NCI-H82 treated with DMSO at 0.1 percent for 48 hours (cell line): ENCODE measurements around the gene RPS10.
A peak's percentile ranks its signal among the peaks of the same experiment; 100 is the strongest.
"Not testable (repeated sequence)": the region's sequence is repeated elsewhere in the genome, so short reads cannot be mapped to it uniquely, and the experiment has no call there.

Experiments
- DNase-seq: peaks from one replicate; lab custom pipeline; 2025; ENCODE audit not compliant: unreplicated experiment; lab: John Stamatoyannopoulos, UW

Gene RPS10

GRCh38 chr6:34393191-34393965, 32.5 kb downstream of the RPS10 start:
- no peak for DNase-seq

DNA sequence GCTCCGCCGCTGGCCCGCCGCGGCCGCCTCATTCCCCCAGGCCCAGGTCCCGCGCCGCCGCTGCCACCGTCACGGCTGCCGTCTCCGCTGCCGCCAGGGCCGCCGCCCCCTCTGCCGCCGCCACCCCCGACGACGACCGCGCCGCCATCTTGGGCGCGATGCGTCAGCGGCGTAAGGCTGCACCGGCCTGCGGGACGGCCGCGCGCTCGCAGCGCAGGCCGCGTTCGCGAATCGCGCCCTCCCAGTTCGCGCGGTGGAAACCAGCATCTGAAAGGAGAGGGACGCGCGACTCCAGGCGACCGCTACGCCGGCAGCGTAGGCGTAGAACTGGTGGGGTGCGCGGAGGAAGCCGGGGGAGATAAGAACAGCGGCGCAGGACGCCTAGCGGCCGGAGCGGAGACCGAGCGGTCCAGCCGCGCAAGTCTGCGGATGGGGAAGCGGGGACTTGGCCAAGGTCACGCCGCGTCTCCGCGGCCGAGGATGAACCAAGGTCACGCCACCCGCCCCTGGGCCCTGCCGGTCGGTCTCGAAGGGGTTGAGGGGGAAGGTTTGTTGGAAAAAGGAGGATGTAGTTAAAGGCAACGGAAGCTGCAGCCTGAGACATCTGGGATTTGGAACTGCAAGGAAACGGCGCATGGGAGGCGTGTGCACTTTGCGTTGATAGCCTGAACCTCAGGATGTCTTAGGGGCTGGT, 33.2 kb downstream of the RPS10 start, which contains the start of gene NUDT3:
Gene NUDT3, minus strand, starts transcription at position 173 of the 694 bp plus-strand sequence. CDS start 307 bp downstream, outside the sequence.
- DNase-seq = peak; percentile 82

GRCh38 chr6:34391786-34392496, 33.9 kb downstream of the RPS10 start:
- peak; percentile 75 for DNase-seq

- no peak for DNase-seq
Measured at GRCh38 chr6:34391473-34391785, 34.4 kb downstream of the RPS10 start.

DNA sequence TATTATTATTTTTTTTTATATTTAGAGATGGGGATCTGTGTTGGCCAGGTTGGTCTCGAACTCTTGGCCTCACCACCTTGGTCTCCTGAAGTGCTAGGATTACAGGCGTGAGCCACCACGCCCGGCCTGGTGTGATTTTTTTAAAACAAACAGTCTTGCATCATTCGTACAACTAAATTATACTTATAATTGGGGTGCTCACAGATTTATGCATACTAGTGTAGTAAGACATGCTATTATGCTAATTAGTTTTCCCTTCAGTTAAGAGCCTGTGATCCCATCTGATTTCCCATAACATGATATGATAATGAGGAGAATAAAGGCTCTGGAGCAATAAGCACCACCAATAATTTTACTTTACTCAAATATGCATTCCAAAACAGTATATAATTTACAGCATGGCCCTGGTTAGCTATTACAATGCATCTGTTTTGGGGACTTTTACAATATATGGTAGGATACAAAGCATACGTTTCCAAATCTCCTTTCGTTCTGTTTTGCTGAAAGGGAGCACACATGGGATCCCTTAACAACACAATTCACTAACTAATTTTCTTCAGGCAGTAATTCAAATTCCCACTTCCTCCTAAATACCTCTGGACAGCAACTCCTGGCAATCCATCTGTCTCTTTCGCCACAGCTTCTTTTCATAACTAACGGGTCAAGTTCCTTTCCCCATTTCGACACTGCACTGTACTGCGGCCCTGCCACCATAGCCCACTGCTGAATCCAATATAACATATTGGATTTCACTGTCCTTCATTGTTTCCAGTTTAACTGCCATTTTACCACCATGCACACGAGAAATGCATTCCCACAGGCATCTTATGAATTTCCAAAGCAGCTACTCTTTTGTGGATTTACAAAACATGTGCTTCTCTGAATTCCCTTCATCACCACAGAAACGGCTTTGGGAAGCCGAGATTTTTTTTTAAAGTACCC, 35.1 kb downstream of the RPS10 start:
- DNase-seq = peak; percentile 76

- peak; percentile 22 for DNase-seq
Measured at GRCh38 chr6:34389034-34389433, 36.8 kb downstream of the RPS10 start.

- no peak for DNase-seq
Measured at GRCh38 chr6:34388421-34388820, 37.4 kb downstream of the RPS10 start.

DNA sequence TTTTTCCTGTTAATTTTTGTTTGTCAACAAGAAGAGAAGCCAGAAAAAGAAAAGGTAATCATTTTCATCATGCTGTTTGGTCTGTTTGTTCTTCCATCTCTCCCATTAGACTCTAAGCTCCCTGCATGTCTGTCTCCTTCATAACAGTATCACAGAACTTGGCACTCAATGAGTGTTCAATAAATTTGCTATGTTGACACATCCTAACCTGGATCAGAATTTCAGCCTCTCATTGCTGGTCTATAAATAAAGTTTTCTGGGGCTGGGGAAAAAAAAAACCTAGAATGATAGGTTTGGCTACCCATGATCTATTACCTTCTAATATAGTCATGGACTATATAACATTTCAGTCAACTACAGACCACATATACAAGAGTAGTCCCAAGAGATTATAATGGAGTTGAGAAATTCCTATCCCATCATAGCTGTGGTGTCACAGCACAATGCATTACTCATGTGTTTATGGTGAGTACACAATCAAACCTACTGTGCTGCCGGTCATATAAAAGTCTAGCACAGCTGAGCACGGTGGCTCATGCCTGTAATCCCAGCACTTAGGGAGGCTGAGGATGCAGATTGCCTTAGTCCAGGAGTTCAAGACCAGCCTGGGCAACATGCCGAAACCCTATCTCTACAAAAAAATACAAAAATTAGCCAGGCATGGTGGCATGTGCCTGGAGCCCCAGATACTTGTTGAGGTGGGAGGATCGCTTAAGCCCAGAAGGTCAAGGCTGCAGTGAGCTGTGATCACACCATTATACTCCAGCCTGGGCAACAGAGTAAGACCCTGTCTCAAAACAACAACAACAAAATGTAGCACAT, 39.3 kb downstream of the RPS10 start:
- no peak for DNase-seq

DNA sequence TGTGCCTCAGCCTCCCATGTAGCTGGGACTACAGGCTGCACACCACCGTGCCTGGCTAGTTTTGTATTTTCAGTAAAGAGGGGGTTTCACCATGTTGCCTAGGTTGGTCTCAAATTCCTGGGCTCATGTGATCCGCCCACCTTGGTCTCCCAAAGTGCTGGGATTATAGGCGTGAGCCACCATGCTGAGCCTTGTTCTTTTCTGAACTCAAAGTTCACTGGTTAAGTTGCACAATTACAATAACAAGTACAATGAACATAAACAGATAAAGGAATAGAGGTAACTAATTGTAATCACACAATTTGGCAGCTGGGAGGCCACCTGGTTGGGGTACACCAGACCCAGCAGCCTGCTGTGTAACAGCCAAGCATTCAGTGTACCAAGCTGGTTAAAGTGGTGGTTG, 40.1 kb downstream of the RPS10 start:
- no peak for DNase-seq

GRCh38 chr6:34384321-34385153, 41.3 kb downstream of the RPS10 start:
- no peak for DNase-seq

DNA sequence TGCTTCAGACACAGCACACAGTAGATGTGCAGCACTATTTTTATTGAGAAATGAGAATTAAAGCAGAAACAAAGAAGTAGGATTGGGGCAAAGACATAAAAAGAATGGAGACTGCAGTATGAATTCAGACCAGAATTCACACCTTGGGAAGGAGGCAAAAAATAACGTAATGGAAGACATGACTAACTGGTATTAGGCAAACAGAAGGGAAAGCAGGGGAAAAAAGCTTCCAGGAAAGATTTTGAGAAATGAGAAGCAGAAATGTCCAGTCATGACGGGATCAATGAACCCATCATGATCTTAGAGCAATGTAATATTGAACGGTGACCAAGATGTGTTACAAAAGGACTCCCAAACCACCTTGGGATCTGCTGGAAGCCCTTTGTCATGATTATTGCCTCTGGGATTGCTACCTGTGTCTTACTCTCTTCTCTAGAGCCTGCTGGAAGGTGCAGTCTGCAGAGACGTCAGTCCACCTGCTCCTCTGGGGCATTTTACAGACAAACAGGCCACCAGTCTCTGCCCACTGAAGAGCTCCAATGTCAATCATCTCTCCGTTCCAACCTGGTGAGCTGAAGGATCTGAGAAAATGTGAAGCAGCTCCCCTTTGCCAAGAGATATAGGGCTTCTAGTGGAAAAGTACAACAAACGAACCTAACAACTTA, 42.1 kb downstream of the RPS10 start:
- no peak for DNase-seq

DNA sequence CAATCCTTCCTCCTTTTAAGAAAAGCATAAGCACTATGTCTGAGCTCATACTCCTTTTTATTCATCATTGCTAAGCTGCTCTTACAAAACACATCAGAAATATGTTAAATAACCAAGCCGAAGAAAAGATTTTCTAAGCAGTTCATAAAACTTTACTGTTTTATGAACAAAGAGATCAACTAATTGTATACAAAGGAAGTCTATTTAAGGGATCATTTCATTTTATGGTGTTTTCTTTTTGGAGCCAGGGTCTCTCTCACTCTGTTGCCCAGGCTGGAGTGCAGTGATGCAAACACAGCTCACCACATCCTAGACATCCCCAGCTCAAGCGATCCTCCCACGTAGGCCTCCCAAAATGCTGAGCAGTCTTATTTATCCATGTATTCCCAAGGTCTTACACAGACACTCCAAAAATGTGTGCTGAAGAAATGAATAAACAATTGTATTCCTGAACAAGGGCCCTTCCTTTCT, 42.7 kb downstream of the RPS10 start:
- no peak for DNase-seq

- no peak for DNase-seq
Measured at GRCh38 chr6:34381081-34381480, 44.8 kb downstream of the RPS10 start.

- no peak for DNase-seq
Measured at GRCh38 chr6:34378470-34378869, 47.4 kb downstream of the RPS10 start.

DNA sequence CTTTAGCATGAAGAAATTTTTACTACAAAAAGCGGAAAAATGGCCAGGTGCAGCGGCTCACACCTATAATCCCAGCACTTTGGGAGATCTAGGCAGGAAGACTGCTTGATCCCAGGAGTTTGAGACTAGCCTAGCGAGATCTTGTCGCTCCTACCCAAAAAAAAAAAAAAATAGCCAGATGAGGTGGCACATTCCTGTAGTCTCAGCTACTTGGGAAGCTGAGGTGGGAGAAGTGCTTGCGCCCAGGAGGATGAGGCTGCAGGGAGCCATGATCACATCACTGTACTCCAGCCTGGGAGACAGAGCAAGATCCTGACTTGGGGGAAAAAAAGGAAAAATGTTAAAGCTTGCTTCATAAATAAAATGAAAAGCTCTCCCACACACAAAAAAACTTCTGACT, 47.9 kb downstream of the RPS10 start:
- no peak for DNase-seq

DNA sequence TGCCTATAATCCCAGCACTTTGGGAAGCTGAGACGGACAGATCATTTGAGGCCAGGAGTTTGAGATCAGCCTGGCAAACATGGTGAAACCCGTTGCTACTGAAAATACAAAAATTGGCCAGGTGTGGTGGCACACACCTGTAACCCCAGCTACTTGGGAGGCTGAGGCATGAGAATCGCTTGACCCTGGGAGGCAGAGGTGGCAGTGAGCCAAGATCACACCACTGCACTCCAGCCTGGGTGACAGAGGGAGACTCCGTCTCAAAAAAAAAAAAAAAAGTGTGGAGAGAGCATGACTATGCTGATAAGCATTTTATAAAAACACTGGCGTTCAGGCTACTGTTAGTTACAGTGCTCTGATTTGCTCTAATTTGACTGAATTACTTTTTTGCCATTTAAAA, 48.3 kb downstream of the RPS10 start:
- DNase-seq = not testable (repeated sequence)

GRCh38 chr6:34375833-34376232, 50.0 kb downstream of the RPS10 start:
- no peak for DNase-seq

- DNase-seq = no peak
Measured at GRCh38 chr6:34374508-34374907, 51.4 kb downstream of the RPS10 start.
